Epithelial cell of prostate (primary cell): ENCODE measurements around the gene SLC12A3.

Experiments
- DNase-seq: peaks from one replicate; pipeline ENCODE4 v3.0.0-alpha.2; 2011; ENCODE audit warnings: low read depth, low spot score
- H3K27ac ChIP-seq: fragments of 450-650 bp; 2 replicates; pipeline ENCODE4 v1.5.1; 2017; ENCODE audit warnings: mild to moderate bottlenecking

SLC12A3 gene

DNA sequence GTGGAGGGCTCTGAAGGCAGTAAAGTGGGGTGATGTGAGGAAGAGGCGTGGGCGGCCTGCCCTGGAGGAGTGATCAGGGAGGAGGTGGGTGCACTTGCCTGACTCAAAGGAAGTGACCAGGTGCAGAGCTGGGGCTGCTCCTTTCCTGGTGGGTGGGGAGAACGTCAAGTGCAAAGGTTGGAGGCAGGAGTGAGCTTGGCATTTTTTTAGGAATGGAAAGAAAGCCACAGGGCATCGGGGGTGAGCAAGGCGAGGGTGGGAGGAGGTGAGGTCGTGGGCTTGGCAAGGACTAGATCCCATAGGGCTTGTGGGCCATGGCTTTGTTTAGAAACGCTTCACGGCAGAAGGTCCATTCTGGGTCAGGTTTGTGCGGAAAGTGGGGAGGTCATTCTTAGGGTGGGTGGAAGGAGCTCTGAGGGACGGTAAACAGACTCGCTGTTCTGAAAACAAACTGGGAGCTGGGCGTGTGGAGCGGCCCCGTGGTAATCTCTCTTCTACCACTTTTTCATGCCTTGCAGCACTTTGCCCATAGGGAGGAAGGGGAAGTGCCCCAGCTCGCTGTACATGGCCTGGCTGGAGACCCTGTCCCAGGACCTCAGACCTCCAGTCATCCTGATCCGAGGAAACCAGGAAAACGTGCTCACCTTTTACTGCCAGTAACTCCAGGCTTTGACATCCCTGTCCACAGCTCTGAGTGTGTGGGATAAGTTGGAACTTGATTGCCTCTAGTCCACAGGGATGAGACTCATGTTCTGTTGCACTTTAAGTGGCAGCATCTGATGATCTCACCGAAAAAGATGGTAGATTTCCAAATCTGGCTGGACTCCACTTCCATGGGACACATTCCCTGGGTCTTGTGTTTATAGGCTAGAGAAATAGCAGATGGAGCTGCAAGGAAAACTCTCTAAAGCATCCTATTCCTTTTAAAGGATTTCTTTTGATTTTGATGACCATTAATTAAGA is 48.0 kb downstream of the SLC12A3 start:
- DNase-seq, result peak; percentile 39
- H3K27ac ChIP-seq, result peak overlapping the region; percentile 90

GRCh38 chr16:56914896-56915295 is 49.9 kb downstream of the SLC12A3 start:
- DNase-seq, result no peak
- no peak overlapping the region for H3K27ac ChIP-seq

DNA sequence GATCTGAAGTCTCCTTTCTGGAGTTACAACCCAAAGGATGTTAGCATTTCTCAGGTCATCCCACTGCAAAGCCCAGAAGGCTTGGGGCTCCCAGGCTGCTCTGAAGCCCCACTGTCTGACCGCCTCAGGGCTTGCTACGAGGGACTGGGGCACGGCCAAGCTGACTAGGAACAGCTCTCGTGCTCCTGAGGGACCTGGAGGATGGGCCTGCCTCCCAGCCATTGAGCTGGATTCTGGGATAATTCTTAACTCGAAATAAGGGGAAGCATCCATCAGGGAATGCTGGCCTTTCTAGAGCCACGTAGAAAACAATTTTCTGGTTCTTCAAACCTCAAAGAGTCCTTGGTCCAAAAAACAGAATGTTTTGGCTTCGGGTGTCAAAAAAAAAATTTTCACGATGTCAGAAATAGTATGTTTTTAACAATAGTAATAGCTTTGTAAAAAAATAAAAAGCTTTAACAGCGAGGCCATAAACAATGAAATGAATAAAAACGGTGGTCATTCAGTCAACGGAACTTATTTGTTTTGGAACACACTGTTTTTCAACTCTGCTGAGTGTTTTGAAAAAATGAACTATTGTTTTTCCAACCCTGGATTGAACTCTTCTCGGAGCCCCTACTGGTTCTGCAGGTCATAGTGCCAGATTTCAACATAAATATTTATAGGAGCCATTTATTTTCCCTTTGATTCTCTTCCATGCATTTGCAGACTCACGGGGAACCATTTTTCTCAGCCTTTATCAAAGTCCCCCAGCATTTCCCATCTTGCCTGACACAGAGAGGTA is 50.5 kb downstream of the SLC12A3 start:
- H3K27ac ChIP-seq, result no peak overlapping the region
- no peak for DNase-seq

DNA sequence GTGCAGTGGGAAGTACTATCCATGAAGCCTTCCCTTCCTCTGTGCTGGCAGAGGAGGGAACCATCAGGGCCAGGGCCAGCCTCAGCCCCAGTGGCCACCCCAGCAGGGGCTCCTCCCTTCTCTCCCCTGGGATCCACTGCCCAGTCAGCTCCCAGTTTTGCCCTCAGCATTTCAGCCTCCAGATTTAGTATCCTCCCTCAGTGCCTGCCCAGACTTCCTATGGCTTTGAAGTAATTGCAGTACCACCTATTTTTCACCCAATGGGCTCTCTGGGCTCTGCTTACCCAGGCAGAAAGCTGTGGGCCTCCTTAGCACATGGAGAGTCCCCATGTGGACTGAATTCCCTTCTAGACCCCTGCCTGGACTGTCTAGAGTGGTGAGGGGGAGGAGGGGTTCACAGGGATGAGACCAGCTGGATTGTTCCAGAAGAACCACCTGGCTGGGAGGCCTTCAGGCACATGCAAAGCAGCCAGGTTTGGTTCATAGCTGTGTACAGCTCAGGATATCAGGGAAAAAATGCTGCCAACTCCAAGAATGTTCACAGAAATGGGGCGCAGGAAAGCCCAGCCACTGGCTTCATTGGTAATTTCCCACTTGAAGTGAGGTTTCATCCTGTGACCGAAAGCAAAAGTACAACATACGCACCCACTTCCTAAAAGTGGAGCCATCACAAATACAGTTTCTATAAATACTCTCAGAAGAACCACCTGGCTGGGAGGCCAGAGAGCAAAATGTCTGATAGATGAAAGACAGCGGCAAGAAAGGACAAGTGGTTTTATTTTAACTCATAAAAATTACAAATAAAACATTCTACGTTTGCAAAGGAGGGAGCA is 51.8 kb downstream of the SLC12A3 start:
- no peak for DNase-seq
- H3K27ac ChIP-seq, result no peak overlapping the region

DNA sequence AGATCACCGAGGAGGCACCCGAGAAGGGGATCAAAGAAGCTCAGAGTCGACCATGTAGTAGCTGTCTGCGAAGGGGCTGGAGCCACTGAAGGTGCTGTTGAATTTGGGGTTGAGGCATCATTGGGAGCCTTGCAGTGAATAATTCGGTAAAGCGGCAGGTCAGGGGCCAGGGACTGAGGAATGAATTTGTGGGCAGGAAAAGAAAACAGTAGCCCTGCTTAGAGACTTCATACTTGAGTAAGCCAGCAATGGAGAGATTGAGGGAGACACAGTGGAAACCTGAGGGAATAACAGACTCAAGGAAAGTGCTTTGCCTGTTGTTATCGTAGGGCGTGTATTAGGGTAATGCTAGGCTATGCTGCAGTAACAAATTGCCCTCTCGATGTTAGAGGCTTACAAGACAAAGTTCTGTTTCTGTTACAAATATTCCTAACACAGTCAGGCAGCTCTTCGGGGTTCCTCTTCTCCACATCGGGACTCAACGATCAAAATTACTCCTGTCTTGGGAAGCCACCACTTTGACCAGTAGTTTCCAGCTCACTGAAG is 53.5 kb downstream of the SLC12A3 start:
- H3K27ac ChIP-seq, result peak overlapping the region; percentile 64
- DNase-seq, result no peak

GRCh38 chr16:56919099-56919800 is 54.2 kb downstream of the SLC12A3 start:
- peak overlapping the region; percentile 64 for H3K27ac ChIP-seq
- DNase-seq, result peak; percentile 83

- DNase-seq, result no peak
- H3K27ac ChIP-seq, result no peak overlapping the region
Measured at GRCh38 chr16:56921571-56921970, 56.6 kb downstream of the SLC12A3 start.

DNA sequence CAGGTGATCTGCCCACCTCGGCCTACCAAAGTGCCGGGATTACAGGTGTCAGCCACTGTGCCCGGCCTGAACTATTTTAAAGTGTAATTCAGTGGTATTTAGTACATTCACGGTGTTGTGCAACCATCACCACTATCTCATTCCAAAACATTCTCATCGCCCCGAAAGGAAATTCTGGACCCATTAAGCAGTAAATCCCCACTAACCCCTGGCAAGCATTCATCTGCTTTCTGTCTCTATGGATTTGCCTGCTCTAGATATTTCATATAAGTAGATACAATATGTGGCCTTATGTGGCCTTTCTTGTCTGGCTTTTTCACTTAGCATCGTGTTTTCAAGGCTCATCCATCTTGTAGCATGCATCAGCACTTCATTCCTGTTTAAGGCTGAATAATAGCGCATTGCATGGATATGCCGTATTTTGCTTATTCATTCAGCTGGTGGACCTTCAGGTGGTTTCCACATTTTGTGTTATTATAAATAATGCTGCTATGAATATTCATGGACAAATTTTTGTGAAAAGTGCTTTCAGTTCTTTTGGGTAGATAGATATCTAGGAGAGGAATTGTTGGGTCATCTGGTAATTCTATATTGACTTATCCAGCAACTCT is 58.6 kb downstream of the SLC12A3 start:
- no peak for DNase-seq
- H3K27ac ChIP-seq, result no peak overlapping the region

DNA sequence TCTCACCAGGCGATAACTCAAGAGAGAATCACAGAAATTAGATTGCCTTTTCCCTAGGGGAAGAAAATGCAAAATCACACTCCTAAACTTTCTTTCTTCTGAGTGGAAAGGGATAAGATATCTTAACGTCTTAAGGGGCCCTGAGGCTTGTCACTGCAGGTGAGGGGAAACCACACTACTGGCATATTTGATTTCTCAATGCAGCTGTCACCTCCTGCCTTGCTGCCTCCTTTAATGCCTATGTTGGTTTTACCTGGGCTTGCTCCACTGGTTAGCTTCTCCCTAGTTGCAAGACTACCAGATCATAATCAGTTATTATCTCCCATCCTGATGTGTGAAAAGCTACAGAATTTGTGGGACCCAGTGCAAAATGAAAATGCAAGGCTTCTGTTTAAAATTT is 62.5 kb downstream of the SLC12A3 start:
- DNase-seq, result no peak
- H3K27ac ChIP-seq, result no peak overlapping the region

GRCh38 chr16:56929639-56930038 is 64.6 kb downstream of the SLC12A3 start:
- no peak overlapping the region for H3K27ac ChIP-seq
- no peak for DNase-seq

DNA sequence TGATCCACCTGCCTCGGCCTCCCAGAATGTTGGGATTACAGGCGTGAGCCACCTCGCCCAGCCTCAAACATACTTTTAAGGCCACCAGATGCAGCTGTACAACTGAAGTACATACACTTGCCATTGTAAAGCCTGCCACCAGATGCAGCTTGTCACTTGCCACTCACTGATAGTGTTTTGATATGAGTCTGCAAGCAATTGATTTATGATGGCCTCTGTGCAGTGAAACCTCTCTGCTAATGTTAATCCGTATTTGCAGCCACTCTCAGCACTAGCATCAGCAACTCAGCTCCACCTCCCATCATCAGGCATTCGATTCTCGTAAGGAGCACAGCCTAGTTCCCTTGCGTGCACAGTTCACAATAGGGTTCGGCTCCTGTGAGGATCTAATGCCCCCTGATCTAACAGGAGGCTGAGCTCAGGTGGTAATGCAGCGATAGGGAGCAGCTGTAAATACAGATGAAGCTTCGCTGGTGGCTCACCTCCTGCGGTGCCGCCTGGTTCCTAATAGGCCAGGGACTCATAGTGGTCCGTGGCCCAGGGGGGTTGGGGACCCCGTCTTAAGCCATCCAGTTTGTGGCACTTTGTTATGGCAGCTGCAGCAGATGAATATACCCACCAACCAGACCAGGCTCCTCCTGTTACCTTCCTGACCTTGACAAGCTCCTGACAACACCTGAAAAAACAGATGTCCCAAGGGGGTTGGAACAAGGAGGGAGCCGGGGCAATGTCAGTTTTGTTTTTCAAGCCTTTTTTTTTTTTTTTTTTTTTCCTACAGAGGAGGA is 65.7 kb downstream of the SLC12A3 start:
- no peak for DNase-seq
- H3K27ac ChIP-seq, result no peak overlapping the region

GRCh38 chr16:56931271-56931891 is 66.4 kb downstream of the SLC12A3 start:
- H3K27ac ChIP-seq, result peak overlapping the region; percentile 83
- no peak for DNase-seq

DNA sequence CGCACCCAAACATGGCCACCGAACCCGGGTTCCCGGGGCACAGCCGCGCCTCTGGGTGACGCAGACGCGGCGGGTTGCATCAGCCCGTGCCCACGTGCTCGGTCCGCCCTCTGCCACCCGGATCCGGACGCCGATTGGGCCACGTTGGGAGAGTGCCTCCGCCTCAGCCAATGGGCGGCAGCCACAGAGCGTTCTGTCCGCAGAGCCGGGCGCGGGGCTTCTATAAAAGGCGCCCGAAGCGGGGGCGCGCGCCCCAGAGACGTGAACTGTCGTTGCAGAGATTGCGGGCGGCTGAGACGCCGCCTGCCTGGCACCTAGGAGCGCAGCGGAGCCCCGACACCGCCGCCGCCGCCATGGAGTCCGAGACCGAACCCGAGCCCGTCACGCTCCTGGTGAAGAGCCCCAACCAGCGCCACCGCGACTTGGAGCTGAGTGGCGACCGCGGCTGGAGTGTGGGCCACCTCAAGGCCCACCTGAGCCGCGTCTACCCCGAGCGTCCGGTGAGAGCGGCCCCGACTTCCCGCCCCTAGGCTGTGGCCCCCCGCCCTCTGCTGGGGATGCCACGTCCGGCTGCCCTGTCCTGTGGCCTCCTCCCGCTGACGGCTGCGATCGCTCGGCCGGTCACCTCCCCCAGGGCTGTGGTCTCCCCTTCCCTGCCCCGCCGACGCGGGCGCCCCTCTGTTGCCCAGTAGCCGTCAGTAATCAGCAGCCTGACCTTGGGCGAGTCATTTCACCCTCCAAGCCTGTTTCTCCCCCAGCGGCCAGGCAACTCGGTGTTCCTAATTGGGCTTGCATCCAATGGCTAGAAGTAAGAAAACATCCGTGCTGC is 67.1 kb downstream of the SLC12A3 start, which contains the start of gene HERPUD1:
Gene HERPUD1, plus strand, starts transcription at position 251 of the 829 bp plus-strand sequence. Its CDS starts 103 bp downstream, at position 354.
- DNase-seq, result peak; percentile 89
- peak within 1 kb of the TSS; percentile 83 for H3K27ac ChIP-seq

DNA sequence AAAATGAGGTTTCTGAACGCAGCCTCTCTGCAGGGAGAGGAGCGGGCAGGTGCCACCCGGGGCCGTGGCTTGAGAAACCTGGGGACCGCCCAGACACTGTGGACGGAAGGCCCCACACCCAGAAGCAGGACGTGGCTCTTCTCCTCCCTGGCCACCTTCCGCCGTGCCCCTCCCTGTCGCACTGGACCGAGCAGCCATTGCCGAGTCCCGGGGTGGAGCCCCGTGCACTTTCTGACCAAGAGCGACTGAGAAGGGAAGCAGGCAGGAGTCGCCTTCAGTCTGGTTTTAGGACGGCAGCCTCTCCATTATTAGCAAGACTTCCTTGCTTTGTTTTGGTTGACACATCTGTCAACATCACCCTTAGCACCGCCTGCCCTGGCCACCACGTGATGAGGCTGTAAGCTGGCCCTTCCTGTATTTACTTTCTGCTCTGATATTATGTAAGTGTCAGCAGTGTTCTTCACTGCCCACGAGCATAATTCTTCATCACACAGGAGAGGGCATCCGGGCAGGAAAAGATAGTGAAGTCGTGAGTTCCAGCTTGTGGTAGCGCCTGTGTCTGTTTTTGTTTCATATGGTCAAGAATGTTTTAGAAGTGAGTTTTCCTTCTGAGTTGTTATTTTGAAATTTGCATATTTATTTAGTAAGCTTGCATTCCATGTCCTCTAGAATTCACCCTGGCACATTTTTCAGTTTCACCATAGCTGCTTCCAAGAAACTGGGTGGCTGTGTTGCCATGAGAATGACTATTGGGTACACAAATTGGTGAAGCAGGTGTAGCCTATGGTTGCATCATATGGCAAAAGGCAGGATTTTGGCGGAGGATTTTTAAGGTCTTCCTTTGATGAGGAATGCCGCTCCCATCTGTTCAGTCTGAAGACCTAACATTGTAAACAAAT is 68.0 kb downstream of the SLC12A3 start:
- peak overlapping the region; percentile 83 for H3K27ac ChIP-seq
- DNase-seq, result no peak

GRCh38 chr16:56933828-56934598 is 69.0 kb downstream of the SLC12A3 start:
- no peak for DNase-seq

More at GRCh38 chr16:56933828-56934598, 69.0 kb downstream of the SLC12A3 start:
- H3K27ac ChIP-seq, result peak overlapping the region; percentile 83
